Kidney epithelial cell (primary cell): ENCODE results near the gene CCDC158. TPM values are rescaled to one million over a fixed set of nuclear protein-coding genes. Genes with fewer than 3 reads are reported as not detected.

Experiments used
- DNase-seq: peaks from one replicate; pipeline ENCODE4 v3.0.0-alpha.2; 2010; ENCODE audit warnings: low read depth
- H3K27me3 ChIP-seq: 2 replicates; pipeline ENCODE4 v1.6.0; 2011; ENCODE audit warnings: low read length; ENCODE audit not compliant: control insufficient read depth, insufficient read depth
- H3K36me3 ChIP-seq: 2 replicates; pipeline ENCODE4 v1.5.1; 2011; ENCODE audit warnings: low read length; ENCODE audit not compliant: control insufficient read depth, insufficient read depth
- H3K4me3 ChIP-seq: 2 replicates; pipeline ENCODE4 v1.5.1; 2011; ENCODE audit warnings: low read depth, mild to moderate bottlenecking, control low read depth, low read length
- CTCF ChIP-seq: IDR thresholded peaks from 2 replicates; pipeline ENCODE4 v1.5.1; 2011; ENCODE audit warnings: mild to moderate bottlenecking, moderate library complexity, low read length, control low read depth, inconsistent platforms; ENCODE audit not compliant: insufficient read depth, poor library complexity, severe bottlenecking
- total RNA-seq: library from RNA; depleted of rRNA; stranded (reverse); fragments of >200 nt; gene quantifications from 2 replicates; pipeline ENCODE4 v1.2.3, GENCODE V29; 2015

Gene CCDC158
- total RNA-seq, 1 donor from 2014 or later, result 0.84 TPM

GRCh38 chr4:76375703-76376102 lies 45.2 kb downstream of the CCDC158 start:
- H3K27me3 ChIP-seq, result no peaks in the 10 kb centered on the region
- TF ChIP-seq CTCF, result no peak
- no peaks in the 10 kb centered on the region for H3K36me3 ChIP-seq
- no peak for DNase-seq
- H3K4me3 ChIP-seq, result no peak overlapping the region

- no peaks in the 10 kb centered on the region for H3K36me3 ChIP-seq
- no peaks in the 10 kb centered on the region for H3K27me3 ChIP-seq
- no peak overlapping the region for H3K4me3 ChIP-seq
- no peak for DNase-seq
- TF ChIP-seq CTCF, result no peak
Measured at GRCh38 chr4:76374798-76375197, 46.1 kb downstream of the CCDC158 start.

GRCh38 chr4:76373919-76374552 lies 46.9 kb downstream of the CCDC158 start:
- DNase-seq, result peak; percentile 2
- Histone ChIP-seq H3K27me3 (no peaks in the 10 kb centered on the region), H3K36me3 (no peaks in the 10 kb centered on the region), H3K4me3 (no peak overlapping the region)
- no peak for TF ChIP-seq CTCF

GRCh38 chr4:76366737-76367136 lies 54.2 kb downstream of the CCDC158 start:
- no peak for DNase-seq
- H3K36me3 ChIP-seq, result no peaks in the 10 kb centered on the region
- H3K27me3 ChIP-seq, result no peaks in the 10 kb centered on the region
- TF ChIP-seq CTCF, result no peak
- H3K4me3 ChIP-seq, result no peak overlapping the region

- no peak for DNase-seq
- no peaks in the 10 kb centered on the region for H3K27me3 ChIP-seq
- TF ChIP-seq CTCF, result no peak
- no peak overlapping the region for H3K4me3 ChIP-seq
- no peaks in the 10 kb centered on the region for H3K36me3 ChIP-seq
Measured at GRCh38 chr4:76365636-76366035, 55.3 kb downstream of the CCDC158 start.

- DNase-seq, result no peak
- H3K27me3 ChIP-seq, result no peaks in the 10 kb centered on the region
- no peak for TF ChIP-seq CTCF
- no peak overlapping the region for H3K4me3 ChIP-seq
- no peaks in the 10 kb centered on the region for H3K36me3 ChIP-seq
Measured at GRCh38 chr4:76364763-76365162, 56.2 kb downstream of the CCDC158 start.
